SK-N-SH treated with all-trans-retinoic acid at 6 μM for 48 hours (cell line): ENCODE results near the gene ZNF12.

Source experiments
- ATAC-seq: fragments of 200-7000 bp; cut with Tn5 transposase; 3 replicates; pipeline ENCODE4 v1.9.1; 2020; ENCODE audit warnings: mild to moderate bottlenecking, moderate library complexity
- ARNTL ChIP-seq: fragments of 450-650 bp; formaldehyde crosslinking; IDR thresholded peaks from 2 replicates; pipeline ENCODE4 v1.5.0; 2020; ENCODE audit warnings: low read depth, mild to moderate bottlenecking, moderate library complexity, borderline replicate concordance
- CSDC2 ChIP-seq: fragments of 250-450 bp; sonication (Bioruptor Pico); IDR thresholded peaks from 2 replicates; pipeline ENCODE4 v1.5.0; 2020; ENCODE audit warnings: mild to moderate bottlenecking, moderate library complexity
- ESRRG ChIP-seq: fragments of 250-450 bp; sonication (Bioruptor Pico); IDR thresholded peaks from 2 replicates; pipeline ENCODE4 v1.6.1; 2021; ENCODE audit warnings: mild to moderate bottlenecking
- ISL1 ChIP-seq: fragments of 250-450 bp; sonication (Bioruptor Pico); IDR thresholded peaks from 2 replicates; pipeline ENCODE4 v2.1.2; 2022; ENCODE audit warnings: mild to moderate bottlenecking, moderate library complexity
- OSR1 ChIP-seq: fragments of 250-450 bp; sonication (Bioruptor Pico); IDR thresholded peaks from 2 replicates; pipeline ENCODE4 v1.8.0; 2022; ENCODE audit warnings: moderate library complexity, mild to moderate bottlenecking, inconsistent platforms
- PATZ1 ChIP-seq: fragments of 250-450 bp; sonication (Bioruptor Pico); IDR thresholded peaks from 2 replicates; pipeline ENCODE4 v1.8.0; 2020; ENCODE audit warnings: mild to moderate bottlenecking, moderate library complexity, borderline replicate concordance
- POU6F1 ChIP-seq: fragments of 250-450 bp; sonication (Bioruptor Pico); IDR thresholded peaks from 2 replicates; pipeline ENCODE4 v1.8.0; 2021; ENCODE audit warnings: low read depth, mild to moderate bottlenecking, moderate library complexity, borderline replicate concordance
- PPARA ChIP-seq: fragments of 250-450 bp; sonication (Bioruptor Pico); IDR thresholded peaks from 2 replicates; pipeline ENCODE4 v1.5.0; 2020; ENCODE audit warnings: mild to moderate bottlenecking, borderline replicate concordance
- RARB ChIP-seq: fragments of 250-450 bp; sonication (Bioruptor Pico); IDR thresholded peaks from 2 replicates; pipeline ENCODE4 v1.8.0; 2021; ENCODE audit warnings: mild to moderate bottlenecking, moderate library complexity
- SNAI2 ChIP-seq: fragments of 250-450 bp; sonication (Bioruptor Pico); IDR thresholded peaks from 2 replicates; pipeline ENCODE4 v1.5.0; 2020; ENCODE audit warnings: mild to moderate bottlenecking, moderate library complexity
- TCF4 ChIP-seq: fragments of 250-450 bp; sonication (Bioruptor Pico); IDR thresholded peaks from 2 replicates; pipeline ENCODE4 v1.8.0; 2021; ENCODE audit warnings: mild to moderate bottlenecking, moderate library complexity, borderline replicate concordance
- TOX ChIP-seq: fragments of 250-450 bp; sonication (Bioruptor Pico); IDR thresholded peaks from 2 replicates; pipeline ENCODE4 v1.8.0; 2021; ENCODE audit warnings: mild to moderate bottlenecking, moderate library complexity, borderline replicate concordance
- ZFP3 ChIP-seq: fragments of 250-450 bp; sonication (Bioruptor Pico); IDR thresholded peaks from 2 replicates; pipeline ENCODE4 v1.5.0; 2020; ENCODE audit warnings: mild to moderate bottlenecking, moderate library complexity
- ZFP30 ChIP-seq: fragments of 450-650 bp; formaldehyde crosslinking; IDR thresholded peaks from 2 replicates; pipeline ENCODE4 v1.5.0; 2022; ENCODE audit warnings: mild to moderate bottlenecking, moderate library complexity
- ZNF565 ChIP-seq: fragments of 450-650 bp; formaldehyde crosslinking; conservative IDR thresholded peaks from 2 replicates; pipeline ENCODE4 v1.5.0; 2020; ENCODE audit warnings: low read depth, mild to moderate bottlenecking, moderate library complexity
- ZNF70 ChIP-seq: fragments of 450-650 bp; formaldehyde crosslinking; IDR thresholded peaks from 2 replicates; pipeline ENCODE4 v1.5.0; 2020; ENCODE audit warnings: mild to moderate bottlenecking, moderate library complexity
- ZNF8 ChIP-seq: fragments of 450-650 bp; formaldehyde crosslinking; IDR thresholded peaks from 2 replicates; pipeline ENCODE4 v1.5.0; 2020; ENCODE audit warnings: mild to moderate bottlenecking, moderate library complexity
- TF ChIP-seq, protein P1 (sequence below): fragments of 250-450 bp; sonication (Bioruptor Pico); IDR thresholded peaks from 2 replicates; pipeline ENCODE4 v1.5.0; 2020; ENCODE audit warnings: mild to moderate bottlenecking, moderate library complexity
- TF ChIP-seq, protein P2 (sequence below): fragments of 250-450 bp; sonication (Bioruptor Pico); IDR thresholded peaks from 2 replicates; pipeline ENCODE4 v1.5.1; 2020; ENCODE audit warnings: low read depth, mild to moderate bottlenecking, moderate library complexity
- TF ChIP-seq, protein P3 (sequence below): fragments of 250-450 bp; sonication (Bioruptor Pico); IDR thresholded peaks from 2 replicates; pipeline ENCODE4 v1.5.1; 2021; ENCODE audit warnings: mild to moderate bottlenecking, moderate library complexity

Gene ZNF12

DNA sequence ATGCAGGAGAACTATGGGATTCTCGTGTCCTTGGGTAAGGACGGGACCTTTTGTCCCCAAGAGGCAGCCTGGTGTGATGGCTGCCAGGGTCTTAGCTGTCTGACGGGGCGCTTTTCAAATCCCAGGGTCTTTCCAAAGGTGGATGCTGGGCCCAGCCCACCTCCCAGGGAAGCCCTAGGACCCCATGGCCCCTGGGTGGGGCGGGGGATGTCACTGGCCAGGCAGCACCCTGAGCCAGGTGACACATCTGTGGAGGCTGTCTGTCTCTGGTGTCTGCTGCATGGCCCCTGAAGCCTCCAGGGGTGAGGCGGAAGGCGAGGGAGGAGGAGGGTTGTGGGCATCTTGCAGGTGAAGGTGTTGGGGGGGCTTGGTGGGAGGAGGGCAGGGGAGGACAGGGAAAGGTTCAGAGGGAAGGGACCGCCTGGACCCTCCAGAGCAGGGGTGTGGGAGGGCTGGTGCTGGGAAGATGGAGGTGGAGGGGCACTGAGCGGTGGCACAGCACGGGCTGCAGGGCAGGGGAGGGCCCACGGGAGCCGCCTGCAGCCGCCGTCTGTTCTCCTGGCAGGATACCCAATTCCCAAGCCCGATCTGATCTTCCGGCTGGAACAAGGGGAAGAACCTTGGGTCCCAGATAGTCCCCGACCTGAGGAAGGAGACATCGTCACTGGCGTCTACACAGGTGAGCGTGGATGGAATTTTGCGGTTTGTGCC, 62.7 kb downstream of the ZNF12 start:
- TF ChIP-seq, protein P1, sequence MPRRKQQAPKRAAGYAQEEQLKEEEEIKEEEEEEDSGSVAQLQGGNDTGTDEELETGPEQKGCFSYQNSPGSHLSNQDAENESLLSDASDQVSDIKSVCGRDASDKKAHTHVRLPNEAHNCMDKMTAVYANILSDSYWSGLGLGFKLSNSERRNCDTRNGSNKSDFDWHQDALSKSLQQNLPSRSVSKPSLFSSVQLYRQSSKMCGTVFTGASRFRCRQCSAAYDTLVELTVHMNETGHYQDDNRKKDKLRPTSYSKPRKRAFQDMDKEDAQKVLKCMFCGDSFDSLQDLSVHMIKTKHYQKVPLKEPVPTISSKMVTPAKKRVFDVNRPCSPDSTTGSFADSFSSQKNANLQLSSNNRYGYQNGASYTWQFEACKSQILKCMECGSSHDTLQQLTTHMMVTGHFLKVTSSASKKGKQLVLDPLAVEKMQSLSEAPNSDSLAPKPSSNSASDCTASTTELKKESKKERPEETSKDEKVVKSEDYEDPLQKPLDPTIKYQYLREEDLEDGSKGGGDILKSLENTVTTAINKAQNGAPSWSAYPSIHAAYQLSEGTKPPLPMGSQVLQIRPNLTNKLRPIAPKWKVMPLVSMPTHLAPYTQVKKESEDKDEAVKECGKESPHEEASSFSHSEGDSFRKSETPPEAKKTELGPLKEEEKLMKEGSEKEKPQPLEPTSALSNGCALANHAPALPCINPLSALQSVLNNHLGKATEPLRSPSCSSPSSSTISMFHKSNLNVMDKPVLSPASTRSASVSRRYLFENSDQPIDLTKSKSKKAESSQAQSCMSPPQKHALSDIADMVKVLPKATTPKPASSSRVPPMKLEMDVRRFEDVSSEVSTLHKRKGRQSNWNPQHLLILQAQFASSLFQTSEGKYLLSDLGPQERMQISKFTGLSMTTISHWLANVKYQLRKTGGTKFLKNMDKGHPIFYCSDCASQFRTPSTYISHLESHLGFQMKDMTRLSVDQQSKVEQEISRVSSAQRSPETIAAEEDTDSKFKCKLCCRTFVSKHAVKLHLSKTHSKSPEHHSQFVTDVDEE, result no peak
- TF ChIP-seq SNAI2 (CRISPR knock-in tag) (no peak), RARB (CRISPR knock-in tag) (no peak), ZNF70 (CRISPR knock-in tag) (no peak), POU6F1 (CRISPR knock-in tag) (no peak), ARNTL (CRISPR knock-in tag) (no peak), ZFP3 (CRISPR knock-in tag) (no peak), PPARA (CRISPR knock-in tag) (no peak), ZFP30 (CRISPR knock-in tag) (no peak), PATZ1 (no peak), ISL1 (no peak), TCF4 (CRISPR knock-in tag) (no peak), ZNF8 (CRISPR knock-in tag) (no peak), ZNF565 (no peak), TOX (CRISPR knock-in tag) (no peak), ESRRG (CRISPR knock-in tag) (no peak)
- TF ChIP-seq, protein P2, sequence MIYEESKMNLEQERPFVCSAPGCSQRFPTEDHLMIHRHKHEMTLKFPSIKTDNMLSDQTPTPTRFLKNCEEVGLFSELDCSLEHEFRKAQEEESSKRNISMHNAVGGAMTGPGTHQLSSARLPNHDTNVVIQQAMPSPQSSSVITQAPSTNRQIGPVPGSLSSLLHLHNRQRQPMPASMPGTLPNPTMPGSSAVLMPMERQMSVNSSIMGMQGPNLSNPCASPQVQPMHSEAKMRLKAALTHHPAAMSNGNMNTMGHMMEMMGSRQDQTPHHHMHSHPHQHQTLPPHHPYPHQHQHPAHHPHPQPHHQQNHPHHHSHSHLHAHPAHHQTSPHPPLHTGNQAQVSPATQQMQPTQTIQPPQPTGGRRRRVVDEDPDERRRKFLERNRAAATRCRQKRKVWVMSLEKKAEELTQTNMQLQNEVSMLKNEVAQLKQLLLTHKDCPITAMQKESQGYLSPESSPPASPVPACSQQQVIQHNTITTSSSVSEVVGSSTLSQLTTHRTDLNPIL (CRISPR knock-in tag), result no peak
- TF ChIP-seq, protein P3, sequence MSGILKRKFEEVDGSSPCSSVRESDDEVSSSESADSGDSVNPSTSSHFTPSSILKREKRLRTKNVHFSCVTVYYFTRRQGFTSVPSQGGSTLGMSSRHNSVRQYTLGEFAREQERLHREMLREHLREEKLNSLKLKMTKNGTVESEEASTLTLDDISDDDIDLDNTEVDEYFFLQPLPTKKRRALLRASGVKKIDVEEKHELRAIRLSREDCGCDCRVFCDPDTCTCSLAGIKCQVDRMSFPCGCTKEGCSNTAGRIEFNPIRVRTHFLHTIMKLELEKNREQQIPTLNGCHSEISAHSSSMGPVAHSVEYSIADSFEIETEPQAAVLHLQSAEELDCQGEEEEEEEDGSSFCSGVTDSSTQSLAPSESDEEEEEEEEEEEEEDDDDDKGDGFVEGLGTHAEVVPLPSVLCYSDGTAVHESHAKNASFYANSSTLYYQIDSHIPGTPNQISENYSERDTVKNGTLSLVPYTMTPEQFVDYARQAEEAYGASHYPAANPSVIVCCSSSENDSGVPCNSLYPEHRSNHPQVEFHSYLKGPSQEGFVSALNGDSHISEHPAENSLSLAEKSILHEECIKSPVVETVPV (CRISPR knock-in tag), result no peak
- ATAC-seq, result no peak

- TF ChIP-seq OSR1 (CRISPR knock-in tag) (no peak), ZNF8 (CRISPR knock-in tag) (no peak), ZFP30 (CRISPR knock-in tag) (no peak)
- ATAC-seq, result no peak
These were observed 63.7 kb downstream of the ZNF12 start for GRCh38 chr7:6642861-6643640.

GRCh38 chr7:6642239-6642839, 64.4 kb downstream of the ZNF12 start:
- ATAC-seq, result no peak
- no peak for TF ChIP-seq ARNTL (CRISPR knock-in tag)
- TF ChIP-seq CSDC2 (CRISPR knock-in tag), result no peak
- no peak for TF ChIP-seq PPARA (CRISPR knock-in tag)
- TF ChIP-seq, protein P2 (CRISPR knock-in tag), result no peak
- no peak for TF ChIP-seq ESRRG (CRISPR knock-in tag)
- no peak for TF ChIP-seq RARB (CRISPR knock-in tag)
- TF ChIP-seq ZNF565, result no peak
- TF ChIP-seq, protein P3 (CRISPR knock-in tag), result no peak
- TF ChIP-seq, protein P1, result no peak
